ENCODE measurements around the gene TMEM33. TPM values are rescaled to one million over a fixed set of nuclear protein-coding genes. Genes with fewer than 3 reads are reported as not detected.
A peak's percentile ranks its signal among the peaks of the same experiment; 100 is the strongest.

The TMEM33 gene
- polyA plus RNA-seq, 2 of the 4 experiments (the other 2 are of a cell fraction): 29.0 to 73.4 TPM

- TF ChIP-seq EHF (CRISPR knock-in tag; IDR thresholded peaks at IDR 0.05): no peak
- no peak for TF ChIP-seq EP300 (IDR thresholded peaks at IDR 0.05)
- TF ChIP-seq POLR2AphosphoS2 (conservative IDR thresholded peaks at IDR 0.05; ENCODE audit: low read length): no peak
Measured at GRCh38 chr4:41921476-41921875, 13.8 kb upstream of the TMEM33 start (continued).

- H3K4me2 ChIP-seq: no peak overlapping the region
- ChIA-PET CTCF (interaction anchor here (0.6 kb wide), 1 partner anchor 51 kb away, joined by 5 read pairs; no protein-coding TSS in a partner anchor), POLR2A (no interaction called here)
- FAIRE-seq: no peak
- 70% methylated on average over 4 of the region's 4 CpGs for WGBS (ENCODE audit: missing lambda C conversion rate)
- H3K9me3 ChIP-seq: no peaks in the 10 kb centered on the region
- TF ChIP-seq CBX8 (IDR thresholded peaks at IDR 0.05) (no peak), MYC (IDR thresholded peaks at IDR 0.05; ENCODE audit: borderline replicate concordance, low read length) (no peak), NPAS2 (CRISPR knock-in tag; IDR thresholded peaks at IDR 0.05; ENCODE audit: borderline replicate concordance) (no peak), HES2 (IDR thresholded peaks at IDR 0.05) (no peak), RCOR1 (IDR thresholded peaks at IDR 0.05; ENCODE audit: low read depth, low read length) (no peak)
- TF ChIP-seq, protein P1, sequence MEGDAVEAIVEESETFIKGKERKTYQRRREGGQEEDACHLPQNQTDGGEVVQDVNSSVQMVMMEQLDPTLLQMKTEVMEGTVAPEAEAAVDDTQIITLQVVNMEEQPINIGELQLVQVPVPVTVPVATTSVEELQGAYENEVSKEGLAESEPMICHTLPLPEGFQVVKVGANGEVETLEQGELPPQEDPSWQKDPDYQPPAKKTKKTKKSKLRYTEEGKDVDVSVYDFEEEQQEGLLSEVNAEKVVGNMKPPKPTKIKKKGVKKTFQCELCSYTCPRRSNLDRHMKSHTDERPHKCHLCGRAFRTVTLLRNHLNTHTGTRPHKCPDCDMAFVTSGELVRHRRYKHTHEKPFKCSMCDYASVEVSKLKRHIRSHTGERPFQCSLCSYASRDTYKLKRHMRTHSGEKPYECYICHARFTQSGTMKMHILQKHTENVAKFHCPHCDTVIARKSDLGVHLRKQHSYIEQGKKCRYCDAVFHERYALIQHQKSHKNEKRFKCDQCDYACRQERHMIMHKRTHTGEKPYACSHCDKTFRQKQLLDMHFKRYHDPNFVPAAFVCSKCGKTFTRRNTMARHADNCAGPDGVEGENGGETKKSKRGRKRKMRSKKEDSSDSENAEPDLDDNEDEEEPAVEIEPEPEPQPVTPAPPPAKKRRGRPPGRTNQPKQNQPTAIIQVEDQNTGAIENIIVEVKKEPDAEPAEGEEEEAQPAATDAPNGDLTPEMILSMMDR (IDR thresholded peaks at IDR 0.05): no peak
- no peak overlapping the region for H3K27ac ChIP-seq
- H3K4me3 ChIP-seq: no peak overlapping the region
- DNase-seq (ENCODE audit: low read depth in 1 of 2, low spot score in 1 of 2): no peak
- ATAC-seq: no peak
- H3K4me1 ChIP-seq: peaks cover 4% of the 10 kb centered on the region; the same call in 1 of the 3 replicates
Measured at GRCh38 chr4:41927796-41928499, 7.3 kb upstream of the TMEM33 start.

- Histone ChIP-seq H3K4me3 (no peak overlapping the region), H3K4me1 (peaks cover 4% of the 10 kb centered on the region; the same call in 1 of the 3 replicates), H3K4me2 (peak overlapping the region; percentile 69), H3K27ac (peak overlapping the region in 1 of 2 experiments; percentile 33; a peak in 1 of 6 replicates), H3K9me3 (no peaks in the 10 kb centered on the region)
- WGBS (ENCODE audit: missing lambda C conversion rate): 57% methylated on average over 7 of the region's 7 CpGs
- ChIA-PET POLR2A (no interaction called here), CTCF (interaction anchor here (0.6 to 1.1 kb wide), 2 partner anchors 27 to 43 kb away, joined by 3 read pairs; no protein-coding TSS in a partner anchor)
- ATAC-seq (no peak), FAIRE-seq (no peak), DNase-seq (ENCODE audit: low read depth in 1 of 2, low spot score in 1 of 2) (no peak)
- no peak for TF ChIP-seq ZC3H11A (IDR thresholded peaks at IDR 0.05)
- TF ChIP-seq PHF8 (IDR thresholded peaks at IDR 0.05; ENCODE audit: borderline replicate concordance, low read depth): no peak
- no peak for TF ChIP-seq CBX8 (IDR thresholded peaks at IDR 0.05)
- no peak for TF ChIP-seq USF2 (IDR thresholded peaks at IDR 0.05)
Measured at GRCh38 chr4:41930139-41930831, 4.9 kb upstream of the TMEM33 start.

DNA sequence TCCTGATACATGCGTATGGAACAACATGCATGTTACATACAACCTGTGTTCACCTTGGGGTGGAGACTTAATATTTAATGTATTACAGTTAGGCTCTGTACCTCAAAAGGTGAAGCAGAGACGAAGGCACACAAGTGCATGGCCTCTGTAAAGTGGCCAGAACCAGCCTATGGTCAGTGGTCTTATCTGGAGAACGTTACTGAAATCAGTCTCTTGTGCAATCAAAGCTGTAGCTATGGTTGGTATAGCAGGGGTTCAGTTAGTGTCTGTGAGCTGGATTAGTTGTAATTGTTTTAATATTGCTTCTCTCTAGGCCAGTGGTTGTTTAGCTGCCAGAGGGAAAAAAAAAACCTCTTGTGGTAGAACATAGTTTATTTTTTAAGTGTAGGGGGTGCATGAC is 2.2 kb upstream of the TMEM33 start:
- Histone ChIP-seq H3K4me1 (peaks cover 20% of the 10 kb centered on the region; the same call in 2 of the 3 replicates), H3K4me2 (no peak overlapping the region), H3K27ac (no peak overlapping the region), H3K9me3 (no peaks in the 10 kb centered on the region), H3K4me3 (no peak overlapping the region)
- ATAC-seq (no peak), DNase-seq (ENCODE audit: low read depth in 1 of 2, low spot score in 1 of 2) (no peak), FAIRE-seq (no peak)
- TF ChIP-seq MAX (IDR thresholded peaks at IDR 0.05) (no peak), HOXB13 (CRISPR knock-in tag; IDR thresholded peaks at IDR 0.05; ENCODE audit: low read depth) (no peak), HDAC2 (IDR thresholded peaks at IDR 0.05) (no peak), ZFP36 (IDR thresholded peaks at IDR 0.05; ENCODE audit: borderline replicate concordance, partially characterized antibody) (no peak), GATA3 (IDR thresholded peaks at IDR 0.05; ENCODE audit: borderline replicate concordance) (no peak), SREBF2 (IDR thresholded peaks at IDR 0.05) (no peak), HOXB5 (CRISPR knock-in tag; IDR thresholded peaks at IDR 0.05) (no peak), POLR2A (IDR thresholded peaks at IDR 0.05; ENCODE audit: low read length) (no peak), HES2 (IDR thresholded peaks at IDR 0.05) (no peak), RFX5 (IDR thresholded peaks at IDR 0.05) (no peak), EHMT2 (IDR thresholded peaks at IDR 0.05; ENCODE audit: low read depth) (no peak), HEYL (CRISPR knock-in tag; IDR thresholded peaks at IDR 0.05) (no peak), CHD4 (IDR thresholded peaks at IDR 0.05; ENCODE audit: borderline replicate concordance) (no peak), FOSB (CRISPR knock-in tag; IDR thresholded peaks at IDR 0.05) (no peak), SMC3 (IDR thresholded peaks at IDR 0.05) (no peak)
- ChIA-PET POLR2A (no interaction called here), CTCF (interaction anchor here (0.7 kb wide), 1 partner anchor 240 kb away, joined by 3 read pairs; no protein-coding TSS in a partner anchor)
- 76% methylated on average over 2 of the region's 3 CpGs for WGBS (ENCODE audit: missing lambda C conversion rate)
